ENCODE results near the gene SLBP. TPM values are rescaled to one million over a fixed set of nuclear protein-coding genes. Genes with fewer than 3 reads are reported as not detected.

Gene SLBP
- total RNA-seq, 1 donor from 2014 or later: 14.3 TPM

- intact Hi-C loops (cut with micrococcal nuclease): no loop called here
- ATAC-seq: no peak
- DNase-seq: no peak
Observed at GRCh38 chr4:1732911-1733310, 20.8 kb upstream of the SLBP start.

GRCh38 chr4:1731180-1731579, 19.1 kb upstream of the SLBP start:
- no peak for ATAC-seq
- intact Hi-C loops (cut with micrococcal nuclease): no loop called here
- DNase-seq: no peak

GRCh38 chr4:1730532-1731135, 18.5 kb upstream of the SLBP start:
- ATAC-seq (no peak), DNase-seq (no peak)
- intact Hi-C loops (cut with micrococcal nuclease): no loop called here

- intact Hi-C loops (cut with micrococcal nuclease): no loop called here
- no peak for ATAC-seq
- no peak for DNase-seq
Observed at GRCh38 chr4:1728061-1728980, 16.2 kb upstream of the SLBP start.

- intact Hi-C loops (cut with micrococcal nuclease): no loop called here
- DNase-seq (peak; percentile 78), ATAC-seq (peak; percentile 72)
Observed at GRCh38 chr4:1727117-1728031, 15.3 kb upstream of the SLBP start.

GRCh38 chr4:1726146-1726934, 14.2 kb upstream of the SLBP start:
- peak; percentile 94 for DNase-seq
- intact Hi-C loops (cut with micrococcal nuclease): no loop called here

GRCh38 chr4:1725521-1725920, 13.4 kb upstream of the SLBP start:
- DNase-seq (no peak), ATAC-seq (no peak)
- intact Hi-C loops (cut with micrococcal nuclease): no loop called here

More at GRCh38 chr4:1726146-1726934, 14.2 kb upstream of the SLBP start:
- peak; percentile 62 for ATAC-seq

GRCh38 chr4:1723131-1723801, 11.1 kb upstream of the SLBP start:
- no peak for ATAC-seq
- DNase-seq: no peak
- intact Hi-C loops (cut with micrococcal nuclease): no loop called here

GRCh38 chr4:1722551-1723118, 10.5 kb upstream of the SLBP start:
- ATAC-seq (no peak), DNase-seq (no peak)
- intact Hi-C loops (cut with micrococcal nuclease): no loop called here

- ATAC-seq (no peak), DNase-seq (peak; percentile 51)
- intact Hi-C loops (cut with micrococcal nuclease): no loop called here
Observed at GRCh38 chr4:1721666-1722550, 9.8 kb upstream of the SLBP start.

GRCh38 chr4:1721003-1721665, 9.0 kb upstream of the SLBP start, which contains the start of the genes TACC3 and TMEM129:
TACC3 (plus strand) TSS chr4:1721521; CDS start chr4:1723422, 1,901 bp downstream.
TMEM129 (minus strand) TSS chr4:1721323; CDS start chr4:1720837, 486 bp downstream.
- peak; percentile 95 for DNase-seq

GRCh38 chr4:1720163-1720983, 8.3 kb upstream of the SLBP start:
- peak; percentile 74 for DNase-seq
- ATAC-seq: peak; percentile 53
- intact Hi-C loops (cut with micrococcal nuclease): no loop called here

More at GRCh38 chr4:1721003-1721665, 9.0 kb upstream of the SLBP start, which contains the start of the genes TACC3 and TMEM129:
- peak; percentile 88 for ATAC-seq
- intact Hi-C loops (cut with micrococcal nuclease): no loop called here

GRCh38 chr4:1718095-1718850, 6.2 kb upstream of the SLBP start:
- ATAC-seq (no peak), DNase-seq (no peak)
- intact Hi-C loops (cut with micrococcal nuclease): no loop called here
